Measurements from ENCODE around the gene TOM1L1.

DNA sequence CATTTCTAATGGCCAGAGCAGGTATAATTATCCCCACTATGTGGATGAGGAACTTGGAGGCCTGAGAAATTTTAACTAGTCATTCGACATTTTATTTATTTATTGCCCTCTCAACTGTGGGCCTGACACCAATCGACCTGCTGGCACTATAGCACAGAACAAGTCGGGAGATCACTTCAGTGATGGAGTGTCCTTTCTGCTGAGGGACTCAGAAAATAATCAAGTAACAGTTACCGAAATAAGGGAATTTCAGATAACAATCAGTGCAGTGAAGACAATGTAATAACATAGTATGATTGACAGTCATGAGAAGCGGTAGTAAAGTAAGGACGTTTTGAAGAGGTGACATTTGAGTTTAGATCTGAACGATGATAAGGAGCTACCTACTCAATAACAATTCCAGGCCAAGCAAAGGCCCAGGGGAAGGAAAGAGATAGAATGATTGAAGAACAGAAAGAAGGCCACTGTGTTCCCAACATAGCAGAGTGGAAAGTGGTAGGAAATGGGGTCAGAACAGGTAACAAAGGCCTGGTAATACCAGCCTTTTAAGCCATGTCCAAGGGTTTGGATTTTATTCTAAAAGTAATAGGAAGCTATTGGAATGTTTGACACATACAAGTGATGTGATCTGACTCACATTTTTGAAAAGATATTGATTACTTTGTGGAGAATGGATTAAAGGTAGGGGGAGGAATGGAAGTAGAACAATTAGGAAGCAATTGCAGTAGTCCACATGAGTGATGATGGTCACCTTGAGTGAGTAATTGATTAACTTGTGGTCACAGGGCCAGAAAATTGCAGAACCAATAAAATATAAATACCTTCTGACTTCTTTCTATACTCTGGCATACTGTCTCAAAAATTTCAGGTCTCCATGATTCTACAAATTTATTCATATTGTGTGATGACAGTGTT is 69.3 kb downstream of the TOM1L1 start:
- TF ChIP-seq POLR2AphosphoS5 (IDR thresholded peaks at IDR 0.05) (no peak), CTCF (IDR thresholded peaks at IDR 0.05) (no peak), EP300 (IDR thresholded peaks at IDR 0.05) (no peak)

All from gastroesophageal sphincter (tissue), 3 donors.